M059J (cell line): ENCODE results near the gene TCP10L. TPM values are rescaled to one million over a fixed set of nuclear protein-coding genes. Genes with fewer than 3 reads are reported as not detected.

Source experiments
- total RNA-seq: library from RNA; depleted of rRNA; stranded (reverse); fragments of >200 nt; shearing (Covaris generic); gene quantifications from 2 replicates; pipeline ENCODE4 v1.2.3, GENCODE V29; 2014; rRNA removed

TCP10L gene
- total RNA-seq, 1 experiment from 2014 or later, result 0.30 TPM

Other genes with a start within 250 kb of the TCP10L start
- 8.9 and 18.1 TPM in 2 replicates for gene URB1, start 192.5 kb downstream of the TCP10L start, total RNA-seq
- gene EVA1C, start 172.8 kb downstream of the TCP10L start, total RNA-seq, result 8.1 and 10.4 TPM in 2 replicates
- gene CFAP298, start 26.9 kb upstream of the TCP10L start, total RNA-seq, result 75.3 and 77.0 TPM in 2 replicates
- gene SYNJ1, start 142.5 kb upstream of the TCP10L start, total RNA-seq, result 11.2 and 16.7 TPM in 2 replicates
- gene PAXBP1, start 186.2 kb upstream of the TCP10L start, total RNA-seq, result 10.6 and 13.3 TPM in 2 replicates